Testis (tissue), 3 donors: Measurements from ENCODE around the gene GRK5. TPM values are rescaled to one million over a fixed set of nuclear protein-coding genes. Genes with fewer than 3 reads are reported as not detected.

Experiments used
- DNase-seq: peaks from one replicate; pipeline ENCODE4 v3.0.0-alpha.2; 2019
- H3K27ac ChIP-seq, 2 donors: fragments of 200-600 bp; sonication (generic); one replicate each; pipeline ENCODE4 v1.5.1; 2019
- H3K27me3 ChIP-seq: fragments of 200-600 bp; sonication (generic); one replicate; pipeline ENCODE4 v1.5.1; 2019
- H3K36me3 ChIP-seq: fragments of 200-600 bp; sonication (generic); one replicate; pipeline ENCODE4 v1.5.1; 2017; ENCODE audit warnings: low read depth; ENCODE audit errors: missing control alignments
- H3K4me1 ChIP-seq: fragments of 200-600 bp; sonication (generic); one replicate; pipeline ENCODE4 v1.5.1; 2019
- H3K4me3 ChIP-seq, 2 donors: fragments of 200-600 bp; sonication (generic); one replicate each; pipeline ENCODE4 v1.5.1; 2017 to 2019
- H3K9me3 ChIP-seq: fragments of 200-600 bp; sonication (generic); one replicate; pipeline ENCODE4 v1.5.1; 2017
- CTCF ChIP-seq, 3 experiments: fragments of 450-650 bp in 2 of 3; fragments of 200-600 bp in 1 of 3; sonication (generic) in 1 of 3; IDR thresholded peaks; one replicate each; pipeline ENCODE4 v1.5.1; 2016 to 2019; ENCODE audit warnings: antibody characterized with exemption in 3 of 3, mild to moderate bottlenecking in 2 of 3, moderate library complexity in 1 of 3
- POLR2A ChIP-seq: fragments of 450-650 bp; IDR thresholded peaks from one replicate; pipeline ENCODE4 v1.6.1; 2017; ENCODE audit warnings: antibody characterized with exemption, mild to moderate bottlenecking, moderate library complexity
- WGBS, 2 donors: methylation state at CpG; one replicate each; pipeline ENCODE4 v1.1.5; 2018; 5-methylcytosine and 5-hydroxymethylcytosine counted together
- intact Hi-C: fragments of 100-400 bp; cut with DNase I; formaldehyde crosslinking; loops from one replicate; pipeline ENCODE4 v1.15.1; 2023; ENCODE audit warnings: low total_unique reads
- polyA plus RNA-seq: library from polyadenylated mRNA; stranded (reverse); fragments of 350-450 nt; fragmentation: Illumina TruSeq; extraction: RNeasy Lipid Tissue Mini Kit (QIAGEN cat#74804); gene quantifications from one replicate; pipeline ENCODE4 v1.2.3, GENCODE V29; 2014; ENCODE audit warnings: low read depth, low replicate concordance; ENCODE audit not compliant: insufficient read depth
- total RNA-seq, 2 donors: library from RNA; depleted of rRNA; stranded (reverse); fragments of >200 nt; gene quantifications; one replicate each; pipeline ENCODE4 v1.2.3, GENCODE V29; 2016

Gene GRK5
- total and polyA plus RNA-seq, 3 donors from 2014 or later: 4.5 to 10.3 (median 5.5) TPM

- no peak overlapping the region for H3K4me3 ChIP-seq
- TF ChIP-seq CTCF (IDR thresholded peaks at IDR 0.05) (no peak), POLR2A (no peak)
- no peaks in the 10 kb centered on the region for H3K27me3 ChIP-seq
- H3K9me3 ChIP-seq: no peaks in the 10 kb centered on the region
- intact Hi-C loops: no loop called here
- no peak for DNase-seq
- 79 to 95% methylated on average over 5 of the region's 5 CpGs for WGBS, 2 donors
- peaks cover 5% of the 10 kb centered on the region for H3K4me1 ChIP-seq
- no peaks in the 10 kb centered on the region for H3K36me3 ChIP-seq
- no peak overlapping the region for H3K27ac ChIP-seq
These were observed 140.7 kb downstream of the GRK5 start for GRCh38 chr10:119348106-119348505.

GRCh38 chr10:119348516-119349240 lies 141.3 kb downstream of the GRK5 start:
- Histone ChIP-seq H3K4me1 (peaks cover 5% of the 10 kb centered on the region), H3K36me3 (no peaks in the 10 kb centered on the region), H3K27me3 (no peaks in the 10 kb centered on the region), H3K4me3 (no peak overlapping the region), H3K27ac (no peak overlapping the region), H3K9me3 (no peaks in the 10 kb centered on the region)
- TF ChIP-seq POLR2A (no peak), CTCF (IDR thresholded peaks at IDR 0.05) (no peak)
- 68 to 79% methylated on average over 14 to 15 of the region's 15 CpGs for WGBS, 2 donors
- intact Hi-C loops: no loop called here
- no peak for DNase-seq

- no peaks in the 10 kb centered on the region for H3K27me3 ChIP-seq
- no peak overlapping the region for H3K4me3 ChIP-seq
- H3K27ac ChIP-seq: no peak overlapping the region
- TF ChIP-seq CTCF (IDR thresholded peaks at IDR 0.05) (no peak), POLR2A (no peak)
- 73 to 76% methylated on average over 3 to 5 of the region's 5 CpGs for WGBS, 2 donors
- H3K36me3 ChIP-seq: no peaks in the 10 kb centered on the region
- H3K4me1 ChIP-seq: peaks cover 5% of the 10 kb centered on the region
- no peaks in the 10 kb centered on the region for H3K9me3 ChIP-seq
- intact Hi-C loops: no loop called here
- no peak for DNase-seq
These were observed 142.0 kb downstream of the GRK5 start for GRCh38 chr10:119349341-119349740.

- intact Hi-C loops: no loop called here
- no peak overlapping the region for H3K27ac ChIP-seq
- no peak for DNase-seq
- no peaks in the 10 kb centered on the region for H3K9me3 ChIP-seq
- no peaks in the 10 kb centered on the region for H3K27me3 ChIP-seq
- no peaks in the 10 kb centered on the region for H3K36me3 ChIP-seq
- H3K4me1 ChIP-seq: peaks cover 5% of the 10 kb centered on the region
- WGBS, 2 donors: 86 to 92% methylated on average over 9 of the region's 9 CpGs
- H3K4me3 ChIP-seq: no peak overlapping the region
- TF ChIP-seq CTCF (IDR thresholded peaks at IDR 0.05) (no peak), POLR2A (no peak)
These were observed 142.6 kb downstream of the GRK5 start for GRCh38 chr10:119349937-119350501.
